Thoracic aorta (tissue), 2 donors: ENCODE results near the gene IL13. TPM values are rescaled to one million over a fixed set of nuclear protein-coding genes. Genes with fewer than 3 reads are reported as not detected.

ENCODE experiments used
- ATAC-seq: fragments of 150-250 bp; one replicate; pipeline ENCODE4 v1.8.0; 2017; ENCODE audit warnings: low read depth; ENCODE audit not compliant: insufficient number of reproducible peaks, low FRiP score
- DNase-seq: peaks from one replicate; pipeline ENCODE4 v3.0.0-alpha.2; 2020; ENCODE audit warnings: low spot score
- H3K27ac ChIP-seq, 2 donors: fragments of 200-600 bp; sonication (generic); 1 replicate in 1 of 2; 2 replicates in 1 of 2; pipeline ENCODE4 v1.5.1; 2016; ENCODE audit warnings: mild to moderate bottlenecking in 2 of 2, moderate library complexity in 2 of 2
- H3K27me3 ChIP-seq: fragments of 200-600 bp; sonication (generic); replicated peaks from 2 replicates; pipeline ENCODE4 v1.6.0; 2016; ENCODE audit warnings: mild to moderate bottlenecking; ENCODE audit not compliant: insufficient read depth
- H3K36me3 ChIP-seq: fragments of 200-600 bp; sonication (generic); one replicate; pipeline ENCODE4 v1.5.1; 2016
- H3K4me1 ChIP-seq, 2 donors: fragments of 200-600 bp; sonication (generic); 1 replicate in 1 of 2; 2 replicates in 1 of 2; pipeline versions ENCODE4 v1.5.1 to v1.6.0; 2016; ENCODE audit warnings: low read depth in 2 of 2, mild to moderate bottlenecking in 1 of 2; ENCODE audit not compliant: control insufficient read depth in 1 of 2
- H3K4me3 ChIP-seq: fragments of 200-600 bp; sonication (generic); 2 replicates; pipeline ENCODE4 v1.5.1; 2016; ENCODE audit warnings: mild to moderate bottlenecking
- H3K9me3 ChIP-seq: fragments of 200-600 bp; sonication (generic); 2 replicates; pipeline ENCODE4 v1.5.1; 2016
- CTCF ChIP-seq: fragments of 200-600 bp; sonication (generic); IDR thresholded peaks from one replicate; pipeline ENCODE4 v1.5.1; 2019; ENCODE audit warnings: antibody characterized with exemption
- total RNA-seq, 2 donors: library from RNA; depleted of rRNA; stranded (reverse); fragments of >200 nt; gene quantifications; one replicate each; pipeline versions ENCODE4 v1.1.0 to v1.2.3, GENCODE V29; 2016

Gene IL13
- total RNA-seq, 2 donors from 2014 or later: 2.8 TPM; not detected in 1

GRCh38 chr5:132681476-132681831, 23.5 kb downstream of the IL13 start:
- Histone ChIP-seq H3K4me1 (peaks cover 4 to 16% of the 10 kb centered on the region in 2 donors), H3K27me3 (no peaks in the 10 kb centered on the region), H3K4me3 (no peak overlapping the region), H3K36me3 (no peaks in the 10 kb centered on the region), H3K27ac (no peak overlapping the region), H3K9me3 (no peaks in the 10 kb centered on the region)
- no peak for DNase-seq
- TF ChIP-seq CTCF: no peak
- ATAC-seq: no peak

- ATAC-seq (no peak), DNase-seq (no peak)
- no peak overlapping the region for H3K27ac ChIP-seq
- H3K9me3 ChIP-seq: no peaks in the 10 kb centered on the region
- no peaks in the 10 kb centered on the region for H3K27me3 ChIP-seq
- no peak for TF ChIP-seq CTCF
- no peak overlapping the region for H3K4me3 ChIP-seq
- peaks cover 4 to 11% of the 10 kb centered on the region in 2 donors for H3K4me1 ChIP-seq
- H3K36me3 ChIP-seq: no peaks in the 10 kb centered on the region
These were observed 24.0 kb downstream of the IL13 start for GRCh38 chr5:132681983-132682382.

GRCh38 chr5:132684491-132684890, 26.5 kb downstream of the IL13 start:
- no peak overlapping the region for H3K27ac ChIP-seq
- H3K27me3 ChIP-seq: no peaks in the 10 kb centered on the region
- H3K4me1 ChIP-seq: no peaks in the 10 kb centered on the region
- no peaks in the 10 kb centered on the region for H3K9me3 ChIP-seq
- no peak for DNase-seq
- no peak overlapping the region for H3K4me3 ChIP-seq
- H3K36me3 ChIP-seq: no peaks in the 10 kb centered on the region
- ATAC-seq: no peak
- TF ChIP-seq CTCF: no peak

- ATAC-seq: no peak
- H3K4me3 ChIP-seq: no peak overlapping the region
- no peak overlapping the region for H3K27ac ChIP-seq
- no peaks in the 10 kb centered on the region for H3K9me3 ChIP-seq
- no peaks in the 10 kb centered on the region for H3K36me3 ChIP-seq
- H3K27me3 ChIP-seq: no peaks in the 10 kb centered on the region
- no peak for TF ChIP-seq CTCF
- no peaks in the 10 kb centered on the region for H3K4me1 ChIP-seq
- no peak for DNase-seq
These were observed 27.1 kb downstream of the IL13 start for GRCh38 chr5:132684922-132685720.

GRCh38 chr5:132686193-132686592, 28.2 kb downstream of the IL13 start:
- no peaks in the 10 kb centered on the region for H3K4me1 ChIP-seq
- H3K27ac ChIP-seq: no peak overlapping the region
- no peak overlapping the region for H3K4me3 ChIP-seq
- no peak for ATAC-seq
- no peaks in the 10 kb centered on the region for H3K27me3 ChIP-seq
- no peaks in the 10 kb centered on the region for H3K9me3 ChIP-seq
- no peaks in the 10 kb centered on the region for H3K36me3 ChIP-seq
- no peak for TF ChIP-seq CTCF
- DNase-seq: no peak
